H9 (cell line): ENCODE results near the gene CBX1. TPM values are rescaled to one million over a fixed set of nuclear protein-coding genes. Genes with fewer than 3 reads are reported as not detected.

Experiments used
- DNase-seq: peaks from one replicate; pipeline ENCODE4 v3.0.0-alpha.2; 2017
- H2AFZ ChIP-seq: one replicate; pipeline ENCODE4 v1.6.1; 2013; ENCODE audit warnings: mild to moderate bottlenecking, low read length, control low read depth, moderate library complexity
- H2AK5ac ChIP-seq: 2 replicates; pipeline ENCODE4 v1.6.1; 2013; ENCODE audit warnings: low read length, control low read depth, mixed read lengths; ENCODE audit not compliant: insufficient read length
- H2BK120ac ChIP-seq: one replicate; pipeline ENCODE4 v1.6.1; 2013; ENCODE audit warnings: low read depth, mild to moderate bottlenecking, low read length, control low read depth, inconsistent platforms; ENCODE audit not compliant: poor library complexity, severe bottlenecking
- H2BK12ac ChIP-seq: 2 replicates; pipeline ENCODE4 v1.6.1; 2013; ENCODE audit warnings: low read length, control low read depth, mixed read lengths, low read depth; ENCODE audit not compliant: insufficient read length
- H2BK15ac ChIP-seq: 2 replicates; pipeline ENCODE4 v1.6.1; 2013; ENCODE audit warnings: low read depth, low read length, control low read depth
- H2BK20ac ChIP-seq: one replicate; pipeline ENCODE4 v1.6.1; 2013; ENCODE audit warnings: low read depth, mild to moderate bottlenecking, low read length, control low read depth, inconsistent platforms; ENCODE audit not compliant: poor library complexity, severe bottlenecking
- H2BK5ac ChIP-seq: 2 replicates; pipeline ENCODE4 v1.6.1; 2013; ENCODE audit warnings: low read length, control low read depth, mixed read lengths; ENCODE audit not compliant: insufficient read length
- H3K14ac ChIP-seq: 2 replicates; pipeline ENCODE4 v1.6.1; 2013; ENCODE audit warnings: low read length, control low read depth; ENCODE audit not compliant: insufficient read depth
- H3K18ac ChIP-seq: 2 replicates; pipeline ENCODE4 v1.6.1; 2013; ENCODE audit warnings: low read depth, mild to moderate bottlenecking, mixed read lengths, low read length, control low read depth; ENCODE audit not compliant: insufficient read length
- H3K23ac ChIP-seq: 2 replicates; pipeline ENCODE4 v1.6.1; 2013; ENCODE audit warnings: low read length, control low read depth, mixed read lengths, low read depth; ENCODE audit not compliant: insufficient read length
- H3K23me2 ChIP-seq: 2 replicates; pipeline ENCODE4 v1.6.1; 2013; ENCODE audit warnings: low read depth, mild to moderate bottlenecking, mixed read lengths, low read length, control low read depth; ENCODE audit not compliant: insufficient read length, poor library complexity, severe bottlenecking
- H3K27ac ChIP-seq: 2 replicates; pipeline ENCODE4 v1.5.1; 2013; ENCODE audit warnings: low read length, control low read depth, mixed read lengths, low read depth; ENCODE audit not compliant: insufficient read length
- H3K27me3 ChIP-seq: 2 replicates; pipeline ENCODE4 v1.6.1; 2013; ENCODE audit warnings: low read length, control low read depth, inconsistent platforms; ENCODE audit not compliant: insufficient read depth
- H3K4ac ChIP-seq: 2 replicates; pipeline ENCODE4 v1.6.1; 2013; ENCODE audit warnings: low read depth, mild to moderate bottlenecking, control low read depth, inconsistent platforms, low read length, moderate library complexity
- H3K4me1 ChIP-seq: 2 replicates; pipeline ENCODE4 v1.6.1; 2013; ENCODE audit warnings: low read length, control low read depth, inconsistent platforms; ENCODE audit not compliant: insufficient read depth
- H3K4me2 ChIP-seq: 2 replicates; pipeline ENCODE4 v1.6.1; 2013; ENCODE audit warnings: low read length, control low read depth, mixed read lengths; ENCODE audit not compliant: insufficient read length, insufficient read depth
- H3K56ac ChIP-seq: 2 replicates; pipeline ENCODE4 v1.6.1; 2013; ENCODE audit warnings: low read depth, mild to moderate bottlenecking, mixed read lengths, low read length, control low read depth; ENCODE audit not compliant: insufficient read length
- H3K79me1 ChIP-seq: 2 replicates; pipeline ENCODE4 v1.6.1; 2013; ENCODE audit warnings: low read depth, mild to moderate bottlenecking, moderate library complexity, low read length, control low read depth, inconsistent platforms; ENCODE audit not compliant: insufficient read depth, poor library complexity, severe bottlenecking
- H3K79me2 ChIP-seq: 2 replicates; pipeline ENCODE4 v1.6.1; 2013; ENCODE audit warnings: low read length, control low read depth, inconsistent platforms; ENCODE audit not compliant: insufficient read depth
- H3K9ac ChIP-seq: 2 replicates; pipeline ENCODE4 v1.6.1; 2013; ENCODE audit warnings: low read length, control low read depth, mixed read lengths; ENCODE audit not compliant: insufficient read length; ENCODE audit errors: extremely low read depth
- H3K9me3 ChIP-seq: one replicate; pipeline ENCODE4 v1.6.1; 2013; ENCODE audit warnings: low read depth, low read length, inconsistent platforms; ENCODE audit not compliant: control insufficient read depth
- H3T11ph ChIP-seq: one replicate; pipeline ENCODE4 v1.6.1; 2013; ENCODE audit warnings: mild to moderate bottlenecking, low read length, control low read depth, inconsistent platforms
- H4K20me1 ChIP-seq: one replicate; pipeline ENCODE4 v1.6.1; 2013; ENCODE audit not compliant: control insufficient read depth, insufficient read length, insufficient read depth
- H4K5ac ChIP-seq: 2 replicates; pipeline ENCODE4 v1.6.1; 2013; ENCODE audit warnings: low read depth, mild to moderate bottlenecking, mixed read lengths, low read length, control low read depth; ENCODE audit not compliant: insufficient read length
- H4K8ac ChIP-seq: replicated peaks from 2 replicates; pipeline ENCODE4 v1.6.1; 2013; ENCODE audit warnings: low read length, control low read depth, mixed read lengths, low read depth; ENCODE audit not compliant: insufficient read length
- H4K91ac ChIP-seq: 2 replicates; pipeline ENCODE4 v1.6.1; 2013; ENCODE audit warnings: low read depth, mild to moderate bottlenecking, moderate library complexity, mixed read lengths, low read length, control low read depth; ENCODE audit not compliant: insufficient read length
- H3K27ac Mint-ChIP-seq, 3 experiments: 2 replicates in 2 of 3; 3 replicates in 1 of 3; pipeline ENCODE4 v1.8.0; 2020 to 2021; ENCODE audit warnings: mixed read lengths in 3 of 3, mild to moderate bottlenecking in 1 of 3, moderate library complexity in 1 of 3
- H3K27me3 Mint-ChIP-seq: 2 replicates; pipeline ENCODE4 v1.8.0; 2021; ENCODE audit warnings: low read depth, mild to moderate bottlenecking, moderate library complexity, mixed read lengths
- H3K36me3 Mint-ChIP-seq, 3 experiments: 2 replicates in 2 of 3; 3 replicates in 1 of 3; pipeline ENCODE4 v1.8.0; 2020 to 2021; ENCODE audit warnings: low read depth in 3 of 3, mixed read lengths in 3 of 3; ENCODE audit not compliant: insufficient read depth in 1 of 3
- H3K4me1 Mint-ChIP-seq, 2 experiments: 2 replicates each; pipeline ENCODE4 v1.8.0; 2020; ENCODE audit warnings: mixed read lengths in 2 of 2
- H3K4me3 Mint-ChIP-seq, 2 experiments: 2 replicates in 1 of 2; 3 replicates in 1 of 2; pipeline ENCODE4 v1.8.0; 2020 to 2021; ENCODE audit warnings: mild to moderate bottlenecking in 2 of 2, mixed read lengths in 2 of 2, moderate library complexity in 1 of 2
- H3K9me3 Mint-ChIP-seq, 2 experiments: 2 replicates in 1 of 2; 3 replicates in 1 of 2; pipeline ENCODE4 v1.8.0; 2020; ENCODE audit warnings: mild to moderate bottlenecking in 2 of 2, mixed read lengths in 2 of 2, moderate library complexity in 1 of 2
- CTCF ChIP-seq: fragments of 200-600 bp; sonication (generic); conservative IDR thresholded peaks from 3 replicates; pipeline ENCODE4 v1.8.0; 2021; ENCODE audit warnings: antibody characterized with exemption, mild to moderate bottlenecking
- WGBS: extraction: QIAGEN DNeasy Blood & Tissue Kit; methylation state at CpG from one replicate; pipeline ENCODE4 v1.1.7; 2013; ENCODE audit warnings: missing lambda C conversion rate, low lambda C conversion rate, mixed read lengths; ENCODE audit not compliant: insufficient read length; ENCODE audit errors: extremely low coverage; 5-methylcytosine and 5-hydroxymethylcytosine counted together
- total RNA-seq: library from RNA; stranded (reverse); gene quantifications from 2 replicates; pipeline ENCODE4 v1.2.1, GENCODE V29; 2021

The CBX1 gene
- total RNA-seq, 1 experiment from 2014 or later = 155 TPM

DNA sequence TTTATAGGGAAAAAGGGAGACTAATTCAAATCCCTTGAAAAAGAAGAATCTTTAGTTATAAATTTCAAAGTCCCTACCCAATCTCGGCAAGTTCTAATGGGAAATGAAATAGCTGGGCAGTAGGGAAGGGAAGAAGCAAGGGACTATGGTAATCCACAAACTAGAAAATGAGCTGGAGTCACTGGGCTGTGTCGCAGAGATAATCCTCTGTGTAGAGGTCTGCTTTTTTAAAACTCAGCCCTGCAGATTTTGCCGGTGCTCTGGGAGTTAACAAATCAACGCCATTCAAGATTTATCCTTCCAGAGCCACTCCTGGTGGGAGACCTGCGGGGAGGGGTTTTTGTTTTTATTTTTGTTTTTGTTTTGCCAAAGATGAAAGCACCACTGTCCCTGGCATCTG is 27.1 kb upstream of the CBX1 start:
- no peak overlapping the region for H3K14ac ChIP-seq
- H4K20me1 ChIP-seq = no peaks in the 10 kb centered on the region
- no peaks in the 10 kb centered on the region for H3K27me3 ChIP-seq
- Mint-ChIP-seq H3K36me3 (peaks cover 0 to 11% (median 6%) of the 10 kb centered on the region in 3 experiments; a peak in 4 of 7 replicates), H3K9me3 (no peaks in the 10 kb centered on the region; a peak in 1 of 5 replicates), H3K4me1 (peaks cover 9 to 16% of the 10 kb centered on the region in 2 experiments), H3K27ac (no peak overlapping the region), H3K27me3 (no peaks in the 10 kb centered on the region), H3K4me3 (no peak overlapping the region)
- no peaks in the 10 kb centered on the region for H3K23me2 ChIP-seq
- H2BK20ac ChIP-seq = no peak overlapping the region
- no peak overlapping the region for H3T11ph ChIP-seq
- no peak for DNase-seq
- no peak overlapping the region for H2AFZ ChIP-seq
- H4K5ac ChIP-seq = no peak overlapping the region
- H3K4me2 ChIP-seq = no peak overlapping the region
- no peak overlapping the region for H3K4ac ChIP-seq
- no peak for TF ChIP-seq CTCF
- no peak overlapping the region for H4K91ac ChIP-seq
- H2BK15ac ChIP-seq = no peak overlapping the region
- no peak overlapping the region for H3K56ac ChIP-seq
- H2AK5ac ChIP-seq = no peak overlapping the region
- no peaks in the 10 kb centered on the region for H3K79me1 ChIP-seq
- H3K4me1 ChIP-seq = no peaks in the 10 kb centered on the region
- H3K23ac ChIP-seq = no peak overlapping the region
- WGBS = no CpG with 5 or more reads among the region's 5 CpGs
- no peak overlapping the region for H3K9ac ChIP-seq
- H4K8ac ChIP-seq = no peak overlapping the region
- H3K9me3 ChIP-seq = no peaks in the 10 kb centered on the region
- no peaks in the 10 kb centered on the region for H3K79me2 ChIP-seq
- no peak overlapping the region for H2BK120ac ChIP-seq
- H3K18ac ChIP-seq = no peak overlapping the region
- H3K27ac ChIP-seq = no peak overlapping the region
- no peak overlapping the region for H2BK5ac ChIP-seq
- no peak overlapping the region for H2BK12ac ChIP-seq
